CD4-positive, alpha-beta T cell (primary cell): ENCODE data around the gene RARB. TPM values are rescaled to one million over a fixed set of nuclear protein-coding genes. Genes with fewer than 3 reads are reported as not detected.
A peak's percentile ranks its signal among the peaks of the same experiment; 100 is the strongest.

Experiments
- ATAC-seq: fragments of 200-7000 bp; cut with Tn5 transposase; one replicate; pipeline ENCODE4 v1.10.0; 2022; ENCODE audit warnings: mild to moderate bottlenecking; ENCODE audit not compliant: poor library complexity
- CTCF ChIA-PET: fragments of 350-600 bp; sonication (Branson Sonifier 250); formaldehyde crosslinking; loops from one replicate; lab custom pipeline; 2021; ENCODE audit warnings: antibody characterized with exemption, inconsistent platforms; lab: Charles Lee
- POLR2A ChIA-PET: fragments of 350-600 bp; sonication (Branson Sonifier 250); formaldehyde crosslinking; loops from one replicate; lab custom pipeline; 2021; ENCODE audit warnings: antibody characterized with exemption, inconsistent platforms; lab: Charles Lee
- DNase-seq, 14 experiments: peaks; one replicate each; pipeline ENCODE4 v3.0.0-alpha.2; 2013 to 2020; ENCODE audit warnings: mixed read lengths in 2 of 14
- H3K27ac ChIP-seq, 2 donors: one replicate each; pipeline versions ENCODE4 v1.5.1 to v1.7.0; 2013; ENCODE audit warnings: low read length in 2 of 2, low read depth in 1 of 2, mild to moderate bottlenecking in 1 of 2
- H3K27me3 ChIP-seq, 2 experiments: 1 replicate in 1 of 2; 2 replicates in 1 of 2; pipeline versions ENCODE4 v1.6.1 to v1.7.0; 2013; ENCODE audit warnings: low read length in 2 of 2, control low read depth in 1 of 2, mild to moderate bottlenecking in 1 of 2, moderate library complexity in 1 of 2; ENCODE audit not compliant: insufficient read depth in 2 of 2, control insufficient read depth in 1 of 2
- H3K36me3 ChIP-seq: one replicate; pipeline ENCODE4 v1.6.1; 2013; ENCODE audit warnings: low read length, control low read depth; ENCODE audit not compliant: insufficient read depth
- H3K4me1 ChIP-seq: one replicate; pipeline ENCODE4 v1.6.1; 2013; ENCODE audit warnings: low read length, control low read depth; ENCODE audit not compliant: insufficient read depth
- H3K4me3 ChIP-seq: one replicate; pipeline ENCODE4 v1.5.1; 2013; ENCODE audit warnings: mild to moderate bottlenecking, low read length, moderate library complexity
- H3K9me3 ChIP-seq, 2 experiments: 1 replicate in 1 of 2; 2 replicates in 1 of 2; pipeline versions ENCODE4 v1.6.1 to v1.7.0; 2013; ENCODE audit warnings: low read length in 2 of 2, mild to moderate bottlenecking in 2 of 2, control low read depth in 1 of 2, moderate library complexity in 1 of 2; ENCODE audit not compliant: control insufficient read depth in 1 of 2, insufficient read depth in 1 of 2
- H3K27ac Mint-ChIP-seq: one replicate; pipeline ENCODE4 v1.8.0; 2020; ENCODE audit warnings: mixed read lengths
- H3K27me3 Mint-ChIP-seq: one replicate; pipeline ENCODE4 v1.8.0; 2021; ENCODE audit warnings: mixed read lengths
- H3K36me3 Mint-ChIP-seq: one replicate; pipeline ENCODE4 v1.8.0; 2021; ENCODE audit warnings: low read depth, mixed read lengths
- H3K4me1 Mint-ChIP-seq: one replicate; pipeline ENCODE4 v1.8.0; 2021; ENCODE audit warnings: low read depth, mixed read lengths
- H3K4me3 Mint-ChIP-seq: one replicate; pipeline ENCODE4 v1.8.0; 2020; ENCODE audit warnings: mild to moderate bottlenecking, mixed read lengths
- H3K9me3 Mint-ChIP-seq: one replicate; pipeline ENCODE4 v1.8.0; 2020; ENCODE audit warnings: mixed read lengths
- CTCF ChIP-seq: fragments of 200-600 bp; IDR thresholded peaks from one replicate; pipeline ENCODE4 v1.8.0; 2022; ENCODE audit warnings: antibody characterized with exemption, mild to moderate bottlenecking
- intact Hi-C, 2 experiments: fragments of 100-400 bp; cut with DNase I in 1 of 2; cut with micrococcal nuclease in 1 of 2; formaldehyde crosslinking; loops; one replicate each; pipeline versions ENCODE4 v1.15.1 to v1.9.0; 2023 to 2025; cut with DNase I, micrococcal nuclease
- total RNA-seq, 174 experiments: library from RNA in 2 of 174; stranded (reverse) in 2 of 174; gene quantifications; one replicate each; pipeline ENCODE4 v1.2.3 and lab custom pipeline; 2021 to 2026

RARB gene
- total RNA-seq, 2 experiments from 2014 or later: not detected

DNA sequence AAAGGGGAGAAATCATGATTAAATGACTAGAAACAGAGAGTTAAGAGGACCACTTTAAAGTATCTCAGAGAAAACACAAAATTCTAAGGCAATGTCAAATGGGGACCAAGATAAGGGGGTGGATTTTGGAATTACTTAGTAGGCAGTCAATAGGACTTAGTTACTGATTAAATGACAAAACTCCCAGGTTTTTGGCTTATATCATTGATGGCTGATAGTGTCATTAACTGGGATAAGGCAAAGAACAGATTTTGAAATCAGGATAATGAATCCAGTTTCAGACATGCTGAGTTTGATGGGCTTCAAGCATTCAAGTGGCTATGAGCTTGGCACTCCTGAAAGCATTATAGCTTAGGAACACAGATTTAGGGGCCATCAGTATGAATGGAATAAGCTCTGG is 182.7 kb downstream of the RARB start:
- Mint-ChIP-seq H3K27me3 (no peaks in the 10 kb centered on the region), H3K27ac (peak overlapping the region; percentile 59), H3K4me1 (peaks cover 5% of the 10 kb centered on the region), H3K4me3 (no peak overlapping the region), H3K9me3 (no peaks in the 10 kb centered on the region), H3K36me3 (peaks cover 76% of the 10 kb centered on the region)
- TF ChIP-seq CTCF: no peak
- no peak overlapping the region for H3K4me3 ChIP-seq
- no peak for ATAC-seq
- no peak for DNase-seq
- H3K36me3 ChIP-seq: peaks cover 98% of the 10 kb centered on the region
- H3K9me3 ChIP-seq: no peaks in the 10 kb centered on the region
- CTCF ChIA-PET: no interaction called here
- H3K27ac ChIP-seq: no peak overlapping the region
- no peaks in the 10 kb centered on the region for H3K4me1 ChIP-seq
- H3K27me3 ChIP-seq: no peaks in the 10 kb centered on the region
- intact Hi-C loops: no loop called here
- POLR2A ChIA-PET: no interaction called here

GRCh38 chr3:25611193-25611592 is 183.1 kb downstream of the RARB start:
- no peaks in the 10 kb centered on the region for H3K9me3 Mint-ChIP-seq
- no peak for TF ChIP-seq CTCF
- intact Hi-C loops: no loop called here
- Histone ChIP-seq H3K9me3 (no peaks in the 10 kb centered on the region), H3K4me3 (no peak overlapping the region), H3K27me3 (no peaks in the 10 kb centered on the region), H3K4me1 (no peaks in the 10 kb centered on the region), H3K36me3 (peaks cover 97% of the 10 kb centered on the region), H3K27ac (no peak overlapping the region)
- ChIA-PET CTCF (no interaction called here), POLR2A (no interaction called here)
- no peak overlapping the region for H3K4me3 Mint-ChIP-seq
- H3K36me3 Mint-ChIP-seq: peaks cover 72% of the 10 kb centered on the region
- no peaks in the 10 kb centered on the region for H3K27me3 Mint-ChIP-seq
- DNase-seq: no peak
- peaks cover 5% of the 10 kb centered on the region for H3K4me1 Mint-ChIP-seq
- ATAC-seq: no peak
- peak overlapping the region; percentile 59 for H3K27ac Mint-ChIP-seq

DNA sequence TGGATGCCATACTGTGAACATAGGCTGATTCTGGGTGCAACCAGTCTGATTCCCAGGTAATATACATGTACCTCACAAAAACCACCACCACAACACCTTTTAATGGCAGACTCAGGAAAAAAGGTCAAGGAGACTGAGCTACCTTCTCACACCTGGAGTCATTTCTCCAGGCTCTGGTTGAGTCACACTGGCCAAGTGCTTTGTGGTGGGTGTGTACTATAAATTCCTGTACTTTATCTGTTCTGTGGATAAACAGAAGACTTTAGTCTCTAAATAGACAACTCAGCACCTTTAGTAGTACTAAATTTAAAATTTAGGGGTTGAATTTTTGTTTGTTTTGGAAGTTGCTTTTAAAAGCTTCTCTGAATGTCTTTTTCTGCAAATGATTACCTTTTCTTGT is 190.0 kb downstream of the RARB start:
- Mint-ChIP-seq H3K4me1 (peaks cover 5% of the 10 kb centered on the region), H3K36me3 (peaks cover 72% of the 10 kb centered on the region), H3K9me3 (no peaks in the 10 kb centered on the region), H3K4me3 (no peak overlapping the region), H3K27ac (peak overlapping the region; percentile 56), H3K27me3 (no peaks in the 10 kb centered on the region)
- ATAC-seq: no peak
- H3K27ac ChIP-seq: no peak overlapping the region
- no peaks in the 10 kb centered on the region for H3K27me3 ChIP-seq
- H3K9me3 ChIP-seq: no peaks in the 10 kb centered on the region
- ChIA-PET CTCF (interaction anchor here (1.2 kb wide), 1 partner anchor 30 kb away, joined by 3 read pairs; no protein-coding TSS in a partner anchor), POLR2A (no interaction called here)
- no peak for DNase-seq
- H3K36me3 ChIP-seq: peaks cover 69% of the 10 kb centered on the region
- TF ChIP-seq CTCF: no peak
- H3K4me3 ChIP-seq: no peak overlapping the region
- H3K4me1 ChIP-seq: no peaks in the 10 kb centered on the region
- intact Hi-C loops: no loop called here
